WTC11 (cell line): ENCODE measurements around the gene KSR2. TPM values are rescaled to one million over a fixed set of nuclear protein-coding genes. Genes with fewer than 3 reads are reported as not detected.

Experiments used
- ATAC-seq: fragments of 200-7000 bp; cut with Tn5 transposase; 2 replicates; pipeline ENCODE4 v1.10.0; 2021; ENCODE audit warnings: mild to moderate bottlenecking, moderate library complexity
- CTCF ChIA-PET: fragments of 300-600 bp; sonication (Branson Sonifier 250); formaldehyde crosslinking; loops from one replicate; lab custom pipeline; 2021; ENCODE audit warnings: antibody characterized with exemption; lab: Charles Lee
- POLR2A ChIA-PET: fragments of 350-600 bp; sonication (Branson Sonifier 250); formaldehyde crosslinking; loops from one replicate; lab custom pipeline; 2021; ENCODE audit warnings: antibody characterized with exemption; lab: Charles Lee
- DNase-seq: peaks from one replicate; pipeline ENCODE4 v3.0.0; 2021; ENCODE audit warnings: low spot score
- H3K27ac Mint-ChIP-seq: 2 replicates; pipeline ENCODE4 v1.8.0; 2021; ENCODE audit warnings: mixed read lengths
- H3K27me3 Mint-ChIP-seq: 2 replicates; pipeline ENCODE4 v1.8.0; 2021; ENCODE audit warnings: low read depth, mild to moderate bottlenecking, moderate library complexity, mixed read lengths
- H3K36me3 Mint-ChIP-seq: 2 replicates; pipeline ENCODE4 v1.8.0; 2021; ENCODE audit warnings: mixed read lengths
- H3K4me1 Mint-ChIP-seq: 2 replicates; pipeline ENCODE4 v1.8.0; 2022; ENCODE audit warnings: mixed read lengths
- H3K4me3 Mint-ChIP-seq: 2 replicates; pipeline ENCODE4 v1.8.0; 2021; ENCODE audit warnings: mild to moderate bottlenecking, moderate library complexity, mixed read lengths
- H3K9me3 Mint-ChIP-seq: 2 replicates; pipeline ENCODE4 v1.8.0; 2021; ENCODE audit warnings: mixed read lengths
- ATF6 ChIP-seq: sonication (generic); formaldehyde crosslinking; IDR thresholded peaks from 2 replicates; pipeline ENCODE4 v1.8.1; 2023; ENCODE audit warnings: mild to moderate bottlenecking, missing genetic modification reagents
- CDX4 ChIP-seq: fragments of 250-450 bp; sonication (Bioruptor Pico); IDR thresholded peaks from 2 replicates; pipeline ENCODE4 v1.9.0; 2021; ENCODE audit warnings: moderate library complexity, mild to moderate bottlenecking, inconsistent platforms, borderline replicate concordance
- EMX1 ChIP-seq: fragments of 250-450 bp; sonication (Bioruptor Pico); IDR thresholded peaks from 2 replicates; pipeline ENCODE4 v1.8.0; 2021; ENCODE audit warnings: mild to moderate bottlenecking
- ESRRA ChIP-seq: sonication (generic); formaldehyde crosslinking; IDR thresholded peaks from 2 replicates; pipeline ENCODE4 v1.8.1; 2022; ENCODE audit warnings: mild to moderate bottlenecking, missing genetic modification reagents, borderline replicate concordance
- GRHL2 ChIP-seq: fragments of 250-450 bp; sonication (Bioruptor Pico); IDR thresholded peaks from 2 replicates; pipeline ENCODE4 v1.8.0; 2022; ENCODE audit warnings: mild to moderate bottlenecking, moderate library complexity; ENCODE audit not compliant: insufficient replicate concordance, severe bottlenecking
- GTF2I ChIP-seq: fragments of 250-450 bp; sonication (Bioruptor Pico); conservative IDR thresholded peaks from 2 replicates; pipeline ENCODE4 v1.4.0; 2021; ENCODE audit warnings: mild to moderate bottlenecking
- IRF2 ChIP-seq: sonication (generic); formaldehyde crosslinking; IDR thresholded peaks from 2 replicates; pipeline ENCODE4 v1.8.0; 2022; ENCODE audit warnings: low read depth, missing genetic modification reagents, borderline replicate concordance
- JAZF1 ChIP-seq: fragments of 250-450 bp; sonication (Bioruptor Pico); IDR thresholded peaks from 2 replicates; pipeline ENCODE4 v1.9.0; 2021; ENCODE audit warnings: moderate library complexity, mild to moderate bottlenecking, inconsistent platforms
- KAT7 ChIP-seq: sonication (generic); formaldehyde crosslinking; IDR thresholded peaks from 2 replicates; pipeline ENCODE4 v1.8.1; 2023; ENCODE audit warnings: missing genetic modification reagents, mild to moderate bottlenecking, borderline replicate concordance
- MAX ChIP-seq: sonication (generic); formaldehyde crosslinking; IDR thresholded peaks from 2 replicates; pipeline ENCODE4 v1.8.0; 2022; ENCODE audit warnings: mild to moderate bottlenecking, missing genetic modification reagents
- MLX ChIP-seq: sonication (generic); formaldehyde crosslinking; IDR thresholded peaks from 2 replicates; pipeline ENCODE4 v1.8.1; 2023; ENCODE audit warnings: mild to moderate bottlenecking, missing genetic modification reagents, moderate library complexity
- MXD4 ChIP-seq: fragments of 250-450 bp; sonication (Bioruptor Pico); IDR thresholded peaks from 2 replicates; pipeline ENCODE4 v1.8.0; 2021; ENCODE audit warnings: mild to moderate bottlenecking, moderate library complexity, borderline replicate concordance
- NFATC4 ChIP-seq: fragments of 250-450 bp; sonication (Bioruptor Pico); IDR thresholded peaks from 2 replicates; pipeline ENCODE4 v1.9.0; 2021; ENCODE audit warnings: mild to moderate bottlenecking
- NR1H2 ChIP-seq: sonication (generic); formaldehyde crosslinking; IDR thresholded peaks from 2 replicates; pipeline ENCODE4 v1.9.0; 2021; ENCODE audit warnings: mild to moderate bottlenecking, moderate library complexity, missing genetic modification reagents
- NR3C1 ChIP-seq: sonication (generic); formaldehyde crosslinking; conservative IDR thresholded peaks from 2 replicates; pipeline ENCODE4 v1.8.1; 2023; ENCODE audit warnings: low read depth, mild to moderate bottlenecking, missing genetic modification reagents
- SMAD3 ChIP-seq: sonication (generic); formaldehyde crosslinking; IDR thresholded peaks from 2 replicates; pipeline ENCODE4 v1.8.0; 2022; ENCODE audit warnings: missing genetic modification reagents, mild to moderate bottlenecking, borderline replicate concordance
- STAT6 ChIP-seq: sonication (generic); formaldehyde crosslinking; conservative IDR thresholded peaks from 2 replicates; pipeline ENCODE4 v1.8.1; 2023; ENCODE audit warnings: mild to moderate bottlenecking, low read depth, missing genetic modification reagents, moderate library complexity
- TEAD1 ChIP-seq: sonication (generic); formaldehyde crosslinking; IDR thresholded peaks from 2 replicates; pipeline ENCODE4 v1.8.0; 2022; ENCODE audit warnings: mild to moderate bottlenecking, missing genetic modification reagents
- ZBTB21 ChIP-seq: sonication (generic); formaldehyde crosslinking; IDR thresholded peaks from 2 replicates; pipeline ENCODE4 v1.8.1; 2023; ENCODE audit warnings: mild to moderate bottlenecking, missing genetic modification reagents, borderline replicate concordance
- ZNF512 ChIP-seq: sonication (generic); formaldehyde crosslinking; IDR thresholded peaks from 2 replicates; pipeline ENCODE4 v1.8.1; 2022; ENCODE audit warnings: missing genetic modification reagents, borderline replicate concordance
- ZSCAN18 ChIP-seq: fragments of 250-450 bp; sonication (Bioruptor Pico); IDR thresholded peaks from 2 replicates; pipeline ENCODE4 v2.1.2; 2022; ENCODE audit warnings: mild to moderate bottlenecking, moderate library complexity
- total RNA-seq: library from RNA; stranded (reverse); gene quantifications from 3 replicates; pipeline ENCODE4 v1.2.3, GENCODE V29; 2021

KSR2 gene
- total RNA-seq, 1 experiment from 2014 or later: 2.4 TPM

GRCh38 chr12:117447665-117448366 lies 521.0 kb downstream of the KSR2 start:
- POLR2A ChIA-PET: no interaction called here
- DNase-seq (no peak), ATAC-seq (no peak)
- H3K27me3 Mint-ChIP-seq: no peaks in the 10 kb centered on the region
- H3K4me3 Mint-ChIP-seq: no peak overlapping the region
- CTCF ChIA-PET: interaction anchor here (0.8 kb wide), 1 partner anchor 81 kb away, joined by 4 read pairs; no protein-coding TSS in a partner anchor
- TF ChIP-seq ESRRA (CRISPR knock-in tag) (no peak), ZNF512 (no peak), ZSCAN18 (CRISPR knock-in tag) (no peak), MAX (CRISPR knock-in tag) (no peak), CDX4 (CRISPR knock-in tag) (no peak), MXD4 (CRISPR knock-in tag) (no peak), GRHL2 (CRISPR knock-in tag) (no peak), TEAD1 (CRISPR knock-in tag) (no peak), MLX (CRISPR knock-in tag) (no peak), ZBTB21 (no peak), SMAD3 (CRISPR knock-in tag) (no peak), GTF2I (CRISPR knock-in tag) (no peak)
- no peaks in the 10 kb centered on the region for H3K4me1 Mint-ChIP-seq
- H3K27ac Mint-ChIP-seq: no peak overlapping the region
- H3K36me3 Mint-ChIP-seq: peaks cover 3% of the 10 kb centered on the region; the same call in 1 of the 2 replicates
- H3K9me3 Mint-ChIP-seq: peaks cover 7% of the 10 kb centered on the region; the same call in 1 of the 2 replicates

GRCh38 chr12:117444781-117445180 lies 524.0 kb downstream of the KSR2 start:
- H3K36me3 Mint-ChIP-seq: no peaks in the 10 kb centered on the region
- no peaks in the 10 kb centered on the region for H3K9me3 Mint-ChIP-seq
- no peak for ATAC-seq
- H3K4me1 Mint-ChIP-seq: no peaks in the 10 kb centered on the region
- no peak for TF ChIP-seq NFATC4
- TF ChIP-seq STAT6: no peak
- TF ChIP-seq KAT7 (CRISPR knock-in tag): no peak
- TF ChIP-seq ZBTB21: no peak
- TF ChIP-seq JAZF1 (CRISPR knock-in tag): no peak
- TF ChIP-seq ESRRA (CRISPR knock-in tag): no peak
- no peak for TF ChIP-seq IRF2 (CRISPR knock-in tag)
- TF ChIP-seq NR3C1 (CRISPR knock-in tag): no peak
- TF ChIP-seq ATF6 (CRISPR knock-in tag): no peak
- TF ChIP-seq EMX1 (CRISPR knock-in tag): no peak
- no peak for TF ChIP-seq NR1H2 (CRISPR knock-in tag)
- DNase-seq: no peak
- no peaks in the 10 kb centered on the region for H3K27me3 Mint-ChIP-seq
- ChIA-PET CTCF (interaction anchor here (5.4 kb wide), 1 partner anchor 77 kb away, joined by 38 read pairs; no protein-coding TSS in a partner anchor), POLR2A (no interaction called here)
- H3K4me3 Mint-ChIP-seq: no peak overlapping the region
- H3K27ac Mint-ChIP-seq: no peak overlapping the region
